Measurements from ENCODE around the gene TSPAN17.

- TF ChIP-seq POLR2A (IDR thresholded peaks at IDR 0.05) (no peak), CTCF (IDR thresholded peaks at IDR 0.05) (no peak), POLR2AphosphoS5 (IDR thresholded peaks at IDR 0.05; ENCODE audit: insufficient read depth in 1 of 2, low read depth in 1 of 2) (no peak)
Measured at GRCh38 chr5:176648474-176649194, 1.4 kb downstream of the TSPAN17 start.

Data from vagina (tissue), 2 donors.